ENCODE results near the gene RAB43.
"Not testable (repeated sequence)": the region's sequence is repeated elsewhere in the genome, so short reads cannot be mapped to it uniquely, and the experiment has no call there.

- TF ChIP-seq CTCF (IDR thresholded peaks at IDR 0.05; ENCODE audit: poor library complexity, severe bottlenecking); POLR2AphosphoS5 (IDR thresholded peaks at IDR 0.05); EZH2 (IDR thresholded peaks at IDR 0.05; ENCODE audit: borderline replicate concordance, insufficient read depth, low read length, poor library complexity, severe bottlenecking); SMC3 (conservative IDR thresholded peaks at IDR 0.05; ENCODE audit: poor library complexity); REST (IDR thresholded peaks at IDR 0.05; ENCODE audit: borderline replicate concordance); EP300 (conservative IDR thresholded peaks at IDR 0.05; ENCODE audit: poor library complexity, severe bottlenecking); TAF1 (IDR thresholded peaks at IDR 0.05; ENCODE audit: low read depth): not testable (repeated sequence)
Observed at GRCh38 chr3:129087904-129088303, 33.7 kb downstream of the RAB43 start.
